GM12865 (cell line): ENCODE results near the gene NQO2.

Source experiments
- DNase-seq: peaks from one replicate; pipeline ENCODE4 v3.0.0; 2010; ENCODE audit warnings: low read depth
- H3K4me3 ChIP-seq: 2 replicates; pipeline ENCODE4 v1.5.1; 2011; ENCODE audit warnings: mild to moderate bottlenecking, low read depth, low read length, control low read depth
- CTCF ChIP-seq: IDR thresholded peaks from 2 replicates; pipeline ENCODE4 v1.5.1; 2011; ENCODE audit warnings: low read length, control low read depth, low read depth, inconsistent platforms; ENCODE audit not compliant: insufficient read depth; ENCODE audit errors: missing control alignments

The NQO2 gene

GRCh38 chr6:2976060-2976459 is 23.6 kb upstream of the NQO2 start:
- TF ChIP-seq CTCF = no peak
- DNase-seq = no peak
- H3K4me3 ChIP-seq = no peak overlapping the region

- no peak overlapping the region for H3K4me3 ChIP-seq
- no peak for DNase-seq
- TF ChIP-seq CTCF = no peak
These were observed 23.1 kb upstream of the NQO2 start for GRCh38 chr6:2976571-2977085.

- no peak for DNase-seq
- no peak for TF ChIP-seq CTCF
- H3K4me3 ChIP-seq = no peak overlapping the region
These were observed 22.4 kb upstream of the NQO2 start for GRCh38 chr6:2977290-2977689.

- DNase-seq = no peak
- H3K4me3 ChIP-seq = no peak overlapping the region
- TF ChIP-seq CTCF = no peak
These were observed 21.7 kb upstream of the NQO2 start for GRCh38 chr6:2977799-2978590.

GRCh38 chr6:2978923-2979322 is 20.8 kb upstream of the NQO2 start:
- no peak overlapping the region for H3K4me3 ChIP-seq
- no peak for DNase-seq
- TF ChIP-seq CTCF = no peak

- DNase-seq = no peak
- TF ChIP-seq CTCF = no peak
- H3K4me3 ChIP-seq = no peak overlapping the region
These were observed 19.8 kb upstream of the NQO2 start for GRCh38 chr6:2979819-2980464.
